Hematopoietic multipotent progenitor cell (in vitro differentiated cells): ENCODE results near the gene RHOH. TPM values are rescaled to one million over a fixed set of nuclear protein-coding genes. Genes with fewer than 3 reads are reported as not detected.

ENCODE experiments used
- DNase-seq, 3 donors: peaks; one replicate each; pipeline ENCODE4 v3.0.0-alpha.2; 2011 to 2015; ENCODE audit warnings: low read depth in 2 of 3, low spot score in 2 of 3
- total RNA-seq: library from RNA; depleted of rRNA; stranded (reverse); fragments of >200 nt; gene quantifications from one replicate; pipeline ENCODE4 v1.2.3, GENCODE V29; 2012

Gene RHOH
- total RNA-seq, 1 donor, result 96.4 TPM

- DNase-seq, result no peak
Measured at GRCh38 chr4:40204507-40205258, 7.9 kb downstream of the RHOH start.

GRCh38 chr4:40205259-40206198 lies 8.7 kb downstream of the RHOH start:
- DNase-seq, result peak in 2 of 3 donors; percentile 68 to 82

DNA sequence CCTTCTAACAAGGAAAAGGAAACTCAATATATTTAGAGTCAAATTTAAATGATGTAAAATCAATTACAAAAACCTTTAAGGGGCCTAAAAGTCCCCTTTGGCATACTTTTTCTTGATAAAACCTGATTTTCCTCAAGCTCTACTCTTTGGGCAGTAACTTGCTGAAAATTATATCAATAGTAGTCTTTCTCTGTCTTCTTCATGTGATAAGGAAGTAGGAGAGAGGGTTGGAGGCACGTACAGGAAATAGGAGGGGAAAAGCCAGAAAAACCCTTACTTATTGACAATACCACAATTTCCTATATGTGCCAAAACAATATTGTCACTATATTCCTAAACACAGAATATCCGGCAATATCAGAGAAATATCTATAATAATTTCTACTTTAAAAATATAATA lies 9.6 kb downstream of the RHOH start:
- DNase-seq, result no peak

DNA sequence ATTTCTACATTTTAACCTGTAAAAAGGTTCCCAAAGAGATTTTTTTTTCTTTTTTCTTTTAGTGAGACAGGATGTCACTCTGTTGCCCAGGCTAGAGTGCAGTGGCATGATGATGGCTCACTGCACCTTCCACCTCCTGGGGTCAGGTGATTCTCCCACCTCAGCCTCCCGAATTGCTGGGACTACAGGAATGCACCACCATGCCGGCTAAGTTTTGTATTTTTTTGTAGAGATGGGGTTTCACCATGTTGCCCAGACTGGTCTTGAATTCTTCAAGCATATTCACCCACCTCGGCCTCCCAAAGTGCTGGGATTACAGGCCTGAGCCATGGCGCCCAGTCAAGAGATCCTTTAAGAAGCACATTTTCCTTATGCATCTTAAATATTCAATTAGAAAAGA lies 12.6 kb downstream of the RHOH start:
- no peak for DNase-seq

DNA sequence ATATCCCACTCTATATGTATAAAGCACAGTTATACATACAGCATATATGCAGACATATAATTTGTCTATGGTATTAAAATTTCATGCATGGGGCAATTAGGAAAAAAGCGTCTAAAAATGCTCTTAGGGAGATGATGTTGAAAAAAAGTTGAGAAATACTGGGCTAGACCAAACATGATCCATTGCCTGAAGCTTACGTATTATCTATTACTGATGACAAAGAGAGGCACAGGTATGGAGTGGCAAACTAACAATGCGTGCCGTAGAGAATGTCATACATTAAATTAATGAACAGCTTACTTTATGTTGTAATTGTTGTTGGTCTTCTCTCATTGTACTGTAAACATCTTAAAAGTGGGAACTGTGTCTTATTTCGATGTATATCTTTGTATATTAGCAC lies 13.9 kb downstream of the RHOH start:
- no peak for DNase-seq

DNA sequence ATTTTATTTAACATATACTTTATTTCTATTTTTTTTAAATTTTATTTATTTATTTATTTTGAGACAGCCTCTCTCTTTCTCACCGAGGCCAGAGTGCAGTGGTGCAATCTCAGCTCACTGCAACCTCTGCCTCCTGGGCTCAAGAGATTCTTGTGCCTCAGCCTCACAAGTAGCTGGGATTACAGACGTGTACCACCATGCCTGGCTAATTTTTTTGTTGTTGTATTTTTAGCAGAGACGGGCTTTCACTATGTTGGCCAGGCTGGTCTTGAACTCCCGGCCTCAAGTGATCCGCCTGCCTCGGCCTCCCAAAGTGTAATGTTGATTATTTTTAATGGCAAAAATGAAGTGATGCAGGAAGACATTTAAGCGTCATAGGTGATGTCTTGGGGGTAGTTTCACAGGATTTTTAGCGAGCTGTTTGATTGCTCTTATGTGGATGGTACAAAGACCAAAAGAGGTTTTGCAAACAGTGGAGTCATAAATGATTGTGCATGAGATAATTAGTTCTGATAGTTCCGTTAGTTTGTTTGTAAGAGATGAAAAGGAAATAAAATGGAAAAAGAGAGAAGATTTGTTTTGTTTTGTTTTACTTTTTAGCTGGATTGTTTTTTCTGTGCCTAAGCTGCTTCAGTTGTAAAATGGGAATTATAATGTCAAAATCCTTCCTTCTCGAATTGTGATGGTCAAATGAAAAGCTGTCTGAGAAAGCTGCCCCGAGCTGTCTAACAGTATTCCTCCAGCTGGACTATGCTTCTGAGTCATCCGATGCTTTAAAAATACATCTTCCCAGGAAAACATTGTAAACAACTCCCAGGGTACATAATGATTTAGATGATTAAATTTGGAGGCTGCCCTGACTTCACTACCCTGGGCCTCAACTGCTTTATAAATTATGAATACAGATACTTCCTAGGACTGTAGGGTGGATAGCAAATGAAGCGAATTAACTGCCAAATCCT lies 14.7 kb downstream of the RHOH start:
- no peak for DNase-seq

DNA sequence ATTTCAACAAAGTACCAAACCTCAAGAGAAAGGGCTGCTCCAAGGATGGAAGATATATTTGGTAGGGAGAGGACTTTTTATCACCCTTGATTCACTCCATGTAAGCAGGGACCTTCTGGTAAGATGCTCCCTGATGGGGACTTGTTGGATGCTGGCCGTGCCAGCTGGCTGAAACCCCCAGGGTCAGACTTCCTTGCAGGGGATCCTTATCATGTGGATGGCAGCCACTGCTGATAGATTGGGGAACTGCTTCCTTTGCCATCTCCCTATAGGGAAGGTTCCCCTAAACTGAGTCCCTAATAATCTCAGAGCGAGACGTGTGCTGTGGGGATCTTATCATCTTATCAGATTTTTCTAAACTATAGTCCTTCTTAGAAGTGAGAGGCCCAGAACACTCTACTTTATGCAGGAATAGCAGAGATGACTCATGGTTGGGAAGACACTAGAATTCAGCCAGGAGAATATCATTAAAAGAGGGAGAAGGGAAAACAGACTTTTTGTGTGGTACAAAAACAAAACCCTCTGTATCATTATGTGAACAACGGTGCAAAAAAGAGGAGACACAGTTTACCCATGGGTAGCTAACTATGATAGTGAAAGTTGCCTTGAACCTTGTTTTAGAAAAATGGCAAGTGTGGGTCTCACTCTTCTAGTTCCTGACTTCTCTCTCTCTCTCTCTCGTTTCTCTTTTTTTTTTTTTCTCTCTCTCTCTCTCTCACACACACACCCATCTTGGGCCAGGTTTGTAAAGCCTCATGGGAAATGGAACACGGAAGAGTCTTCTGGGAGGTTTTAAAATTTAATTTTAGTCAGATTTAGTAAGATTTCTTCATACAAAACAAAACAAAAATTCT lies 16.1 kb downstream of the RHOH start:
- no peak for DNase-seq

DNA sequence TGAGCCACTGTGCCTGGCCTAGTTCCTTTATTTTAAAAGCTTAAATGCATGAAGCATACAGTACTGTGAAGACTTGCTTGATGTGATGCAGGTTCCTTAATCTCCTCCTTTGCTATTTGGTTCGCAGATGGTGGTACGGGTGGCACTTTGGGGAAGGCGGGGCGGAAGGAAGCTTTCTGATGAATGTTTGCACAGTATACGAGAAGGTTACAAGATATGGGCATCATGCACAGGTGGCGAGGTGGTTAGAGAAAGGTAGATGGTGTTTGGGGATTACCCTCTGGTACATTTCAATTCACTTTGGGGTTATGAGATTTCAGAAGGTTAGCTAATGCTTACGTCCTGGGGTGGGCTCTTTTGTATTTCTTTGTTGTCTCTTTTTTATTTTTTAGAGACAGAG lies 17.2 kb downstream of the RHOH start:
- DNase-seq, result peak in 1 of 3 donors; percentile 51

DNA sequence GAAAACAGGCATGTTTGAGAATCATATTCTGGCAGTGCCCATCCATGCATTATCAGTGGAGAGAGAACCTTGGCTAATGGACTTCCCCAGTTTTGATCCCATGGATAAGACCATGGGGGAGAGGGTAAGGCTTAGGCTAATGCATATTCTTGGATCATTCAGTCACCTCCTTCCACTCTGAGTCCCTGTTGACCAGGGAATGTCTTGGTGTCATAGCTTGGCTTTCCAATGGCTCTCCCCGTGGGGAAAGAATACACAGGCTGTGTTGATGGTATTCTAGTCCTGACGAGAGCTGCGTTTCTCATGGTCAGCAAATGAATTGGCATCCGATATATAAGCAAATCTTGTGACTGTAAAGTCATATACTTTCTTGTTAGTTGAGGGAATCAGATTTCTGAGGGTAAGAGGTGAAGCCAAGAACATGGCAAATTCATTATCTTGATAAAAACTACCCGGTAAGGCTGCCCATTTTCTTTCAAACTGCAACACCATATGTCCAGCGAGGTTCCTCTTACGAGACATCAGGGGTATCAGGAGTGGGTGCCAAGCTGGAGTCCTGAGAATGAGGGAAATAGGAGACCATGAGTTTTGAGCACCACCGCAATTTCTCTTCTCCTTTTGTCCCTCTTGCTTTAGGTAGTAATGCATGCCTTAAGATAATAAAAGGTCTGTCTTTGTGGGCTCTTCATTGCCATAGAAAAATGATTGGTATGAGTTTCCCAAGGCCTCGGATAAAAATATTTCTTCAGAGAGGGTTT lies 18.0 kb downstream of the RHOH start:
- DNase-seq, result no peak

- DNase-seq, result no peak
Measured at GRCh38 chr4:40216622-40217366, 20.0 kb downstream of the RHOH start.

GRCh38 chr4:40221744-40222143 lies 24.9 kb downstream of the RHOH start:
- no peak for DNase-seq

DNA sequence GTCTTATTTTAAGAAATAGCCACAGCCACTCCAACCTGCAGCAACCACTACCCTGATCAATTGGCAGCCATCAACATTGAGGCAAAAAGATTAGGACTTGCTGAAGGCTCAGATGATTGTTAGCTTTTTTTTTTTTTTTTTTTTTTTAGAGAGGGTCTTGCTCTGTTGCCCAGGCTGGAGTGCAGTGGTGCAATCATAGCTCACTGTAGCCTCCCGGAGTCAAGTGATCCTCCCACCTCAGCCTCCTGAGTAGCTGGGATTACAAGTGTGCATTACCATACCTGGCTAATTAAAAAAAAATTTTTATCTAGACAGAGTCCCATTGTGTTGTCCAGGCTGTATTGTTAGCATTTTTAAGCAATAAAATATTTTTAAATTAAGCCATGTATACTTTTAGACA lies 26.5 kb downstream of the RHOH start:
- no peak for DNase-seq

- DNase-seq, result no peak
Measured at GRCh38 chr4:40224432-40224831, 27.6 kb downstream of the RHOH start.

DNA sequence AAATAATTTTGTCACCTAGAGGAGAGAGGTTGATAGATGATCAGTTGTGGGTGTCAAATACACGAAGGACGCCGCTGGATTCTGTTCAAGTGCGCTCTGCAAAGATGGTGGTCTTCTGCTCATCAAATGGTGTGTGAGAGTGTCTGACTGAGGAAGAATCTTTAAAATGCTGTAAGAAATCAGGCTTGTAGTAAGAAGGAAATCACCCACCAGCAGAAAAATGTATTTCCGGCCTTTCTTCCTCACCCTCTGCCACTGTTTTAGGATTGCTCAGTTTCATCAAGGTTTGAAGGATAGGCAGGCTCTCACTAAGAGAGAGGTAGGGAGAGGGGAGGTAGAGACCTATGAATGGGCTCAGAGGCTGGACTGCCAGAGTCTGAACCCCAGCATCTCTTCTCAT lies 28.7 kb downstream of the RHOH start:
- no peak for DNase-seq

DNA sequence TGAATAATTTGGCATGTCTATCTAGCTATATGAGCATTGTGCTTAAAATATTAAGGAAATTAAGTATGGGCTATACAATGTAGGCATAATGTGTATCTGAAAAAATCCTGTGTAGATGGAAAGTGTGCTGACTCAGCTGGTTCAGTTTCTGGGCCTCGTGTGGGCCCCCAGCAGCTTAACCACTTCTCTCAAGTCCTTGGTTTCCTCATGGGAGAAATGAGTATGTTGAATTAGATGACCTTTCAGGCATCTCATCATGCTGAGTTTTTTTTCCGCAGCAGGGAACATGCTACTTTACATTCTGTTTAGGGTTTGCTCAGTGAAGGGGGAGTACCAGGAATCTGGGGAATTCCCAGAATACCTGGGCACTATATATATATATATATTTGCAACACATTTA lies 30.5 kb downstream of the RHOH start:
- peak in 1 of 3 donors; percentile 42 for DNase-seq

DNA sequence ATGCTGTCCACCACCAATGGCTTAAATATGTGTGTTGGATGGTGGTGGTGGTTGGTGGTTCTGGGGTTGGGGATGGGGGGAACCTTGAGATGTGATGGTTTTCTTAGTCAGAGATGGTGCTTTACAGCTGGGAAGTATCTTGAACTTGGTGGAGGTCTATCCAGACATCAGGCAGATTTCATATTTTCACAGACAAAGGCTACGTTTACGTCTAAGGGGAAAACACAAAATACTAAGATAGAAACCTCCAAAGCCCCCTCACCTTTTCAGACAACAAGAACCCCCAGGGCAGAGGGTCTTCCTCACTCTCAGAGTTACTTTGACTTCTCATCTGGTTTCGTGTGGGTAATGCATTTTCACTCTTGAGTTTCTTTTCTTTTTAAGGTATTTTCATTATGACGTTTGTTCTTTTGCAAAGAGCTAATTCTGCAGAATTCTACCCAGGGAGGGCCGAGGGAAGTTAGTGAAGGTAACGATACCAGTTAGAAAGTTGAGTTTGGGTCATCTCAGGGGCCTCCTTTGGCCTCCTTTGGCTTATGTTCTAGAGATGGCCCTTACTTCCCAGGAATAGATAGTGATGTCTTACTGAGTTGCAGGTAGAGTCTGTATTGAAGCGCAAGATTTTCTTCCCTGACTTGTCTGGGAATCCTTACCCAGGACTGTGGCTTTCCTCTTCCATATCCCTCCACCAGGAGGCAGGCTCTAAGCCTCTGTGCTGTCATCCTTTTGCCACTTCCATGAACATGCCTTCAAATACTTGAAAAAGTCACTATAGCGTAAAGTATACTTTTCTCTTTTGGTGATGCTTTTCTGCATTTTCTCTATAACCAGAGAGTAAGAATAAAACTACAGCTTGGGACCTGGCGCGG lies 31.9 kb downstream of the RHOH start:
- DNase-seq, result no peak

- no peak for DNase-seq
Measured at GRCh38 chr4:40231316-40231863, 34.6 kb downstream of the RHOH start.
